Left lung (tissue), 10 donors: ENCODE results near the gene PLEKHM2. TPM values are rescaled to one million over a fixed set of nuclear protein-coding genes. Genes with fewer than 3 reads are reported as not detected.

ENCODE experiments used
- ATAC-seq: fragments of 200-7000 bp; cut with Tn5 transposase; one replicate; pipeline ENCODE4 v1.9.1; 2020; ENCODE audit warnings: moderate library complexity
- DNase-seq, 4 donors: peaks; one replicate each; pipeline ENCODE4 v3.0.0-alpha.2; 2013 to 2020
- H3K27ac ChIP-seq, 2 donors: fragments of 200-600 bp; sonication (generic) in 1 of 2; one replicate each; pipeline versions ENCODE4 v1.5.0 to v1.8.0; 2020 to 2021
- H3K27me3 ChIP-seq, 2 donors: fragments of 200-600 bp; sonication (generic) in 1 of 2; one replicate each; pipeline versions ENCODE4 v1.5.0 to v1.8.0; 2020 to 2021
- H3K36me3 ChIP-seq, 2 donors: fragments of 200-600 bp; sonication (generic) in 1 of 2; one replicate each; pipeline versions ENCODE4 v1.5.0 to v1.8.0; 2020 to 2021
- H3K4me1 ChIP-seq, 2 donors: fragments of 200-600 bp; one replicate each; pipeline ENCODE4 v1.8.0; 2021
- H3K4me3 ChIP-seq, 2 donors: fragments of 200-600 bp; sonication (generic) in 1 of 2; one replicate each; pipeline versions ENCODE4 v1.5.0 to v1.8.0; 2020 to 2021; ENCODE audit warnings: mild to moderate bottlenecking in 1 of 2
- H3K9me3 ChIP-seq, 2 donors: fragments of 200-600 bp; sonication (generic) in 1 of 2; one replicate each; pipeline versions ENCODE4 v1.5.0 to v1.8.0; 2020 to 2021
- CTCF ChIP-seq, 2 donors: fragments of 200-600 bp; sonication (generic) in 1 of 2; IDR thresholded peaks; one replicate each; pipeline versions ENCODE4 v1.5.0 to v1.8.0; 2021; ENCODE audit warnings: antibody characterized with exemption in 2 of 2
- intact Hi-C, 2 donors: fragments of 100-400 bp; cut with DNase I; formaldehyde crosslinking; loops; one replicate each; pipeline versions ENCODE4 v1.11.2 to v1.14.2; 2022
- polyA plus RNA-seq, 6 donors: library from polyadenylated mRNA; unstranded; fragments of 120-200 nt; gene quantifications; one replicate each; pipeline ENCODE4 v1.2.1, GENCODE V29; 2013; ENCODE audit not compliant: insufficient read length in 6 of 6
- total RNA-seq, 2 donors: library from RNA; stranded (reverse); fragmentation: NEBNext Ultra II Directional; extraction: Animal tissue kit (Norgen Biotek cat#: 25700); gene quantifications; one replicate each; pipeline ENCODE4 v1.2.1, GENCODE V29; 2021
- donor health status: DM: no; HTN: yes; CAD: no.
- donor health status: DM: no; HTN: no; CAD: no.

Gene PLEKHM2
- total and polyA plus RNA-seq, 8 donors = 51.5 to 86.8 (median 60.1) TPM

DNA sequence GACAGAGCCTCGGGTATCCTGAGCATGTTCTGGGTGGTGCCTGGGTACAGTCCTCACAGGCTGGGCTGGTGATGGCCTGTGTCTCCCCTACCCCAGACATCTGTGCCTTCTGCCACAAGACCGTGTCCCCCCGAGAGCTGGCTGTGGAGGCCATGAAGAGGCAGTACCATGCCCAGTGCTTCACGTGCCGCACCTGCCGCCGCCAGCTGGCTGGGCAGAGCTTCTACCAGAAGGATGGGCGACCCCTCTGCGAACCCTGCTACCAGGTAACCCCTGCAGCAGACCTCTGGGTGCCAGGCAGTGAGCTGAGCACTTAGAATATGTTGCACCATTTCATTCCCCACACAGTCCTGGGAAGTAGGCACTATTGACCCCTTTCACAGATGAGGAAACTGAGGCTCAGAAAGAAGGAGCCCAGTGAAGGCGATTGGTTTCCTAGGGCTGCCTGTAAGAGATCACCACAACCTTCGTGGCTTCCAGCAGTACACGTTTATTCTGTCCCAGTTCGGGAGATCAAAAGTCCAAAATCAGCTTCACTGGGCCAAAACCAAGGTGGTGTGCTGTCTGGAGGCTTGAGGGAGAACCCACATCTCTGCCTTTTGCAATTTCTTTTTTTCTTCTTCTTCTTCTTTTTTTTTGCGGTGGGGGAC lies 86.3 kb downstream of the PLEKHM2 start:
- no peak overlapping the region for H3K4me3 ChIP-seq
- no peak for TF ChIP-seq CTCF (IDR thresholded peaks at IDR 0.05)
- H3K4me1 ChIP-seq = no peaks in the 10 kb centered on the region
- ATAC-seq = no peak
- intact Hi-C loops = no loop called here
- no peaks in the 10 kb centered on the region for H3K27me3 ChIP-seq
- H3K9me3 ChIP-seq = no peaks in the 10 kb centered on the region
- H3K27ac ChIP-seq = no peak overlapping the region
- DNase-seq = no peak
- peaks cover 0 to 18% of the 10 kb centered on the region in 2 donors for H3K36me3 ChIP-seq

GRCh38 chr1:15771836-15772515 lies 87.9 kb downstream of the PLEKHM2 start:
- Histone ChIP-seq H3K27ac (no peak overlapping the region), H3K27me3 (no peaks in the 10 kb centered on the region), H3K36me3 (peaks cover 0 to 18% of the 10 kb centered on the region in 2 donors), H3K9me3 (no peaks in the 10 kb centered on the region), H3K4me3 (no peak overlapping the region), H3K4me1 (no peaks in the 10 kb centered on the region)
- DNase-seq (no peak), ATAC-seq (no peak)
- TF ChIP-seq CTCF (IDR thresholded peaks at IDR 0.05) = no peak
- intact Hi-C loops = no loop called here

GRCh38 chr1:15775706-15776105 lies 91.6 kb downstream of the PLEKHM2 start:
- Histone ChIP-seq H3K4me3 (no peak overlapping the region), H3K9me3 (no peaks in the 10 kb centered on the region), H3K4me1 (no peaks in the 10 kb centered on the region), H3K36me3 (peaks cover 0 to 11% of the 10 kb centered on the region in 2 donors), H3K27me3 (no peaks in the 10 kb centered on the region), H3K27ac (no peak overlapping the region)
- intact Hi-C loops = no loop called here
- DNase-seq = no peak
- TF ChIP-seq CTCF (IDR thresholded peaks at IDR 0.05) = no peak
- ATAC-seq = no peak

DNA sequence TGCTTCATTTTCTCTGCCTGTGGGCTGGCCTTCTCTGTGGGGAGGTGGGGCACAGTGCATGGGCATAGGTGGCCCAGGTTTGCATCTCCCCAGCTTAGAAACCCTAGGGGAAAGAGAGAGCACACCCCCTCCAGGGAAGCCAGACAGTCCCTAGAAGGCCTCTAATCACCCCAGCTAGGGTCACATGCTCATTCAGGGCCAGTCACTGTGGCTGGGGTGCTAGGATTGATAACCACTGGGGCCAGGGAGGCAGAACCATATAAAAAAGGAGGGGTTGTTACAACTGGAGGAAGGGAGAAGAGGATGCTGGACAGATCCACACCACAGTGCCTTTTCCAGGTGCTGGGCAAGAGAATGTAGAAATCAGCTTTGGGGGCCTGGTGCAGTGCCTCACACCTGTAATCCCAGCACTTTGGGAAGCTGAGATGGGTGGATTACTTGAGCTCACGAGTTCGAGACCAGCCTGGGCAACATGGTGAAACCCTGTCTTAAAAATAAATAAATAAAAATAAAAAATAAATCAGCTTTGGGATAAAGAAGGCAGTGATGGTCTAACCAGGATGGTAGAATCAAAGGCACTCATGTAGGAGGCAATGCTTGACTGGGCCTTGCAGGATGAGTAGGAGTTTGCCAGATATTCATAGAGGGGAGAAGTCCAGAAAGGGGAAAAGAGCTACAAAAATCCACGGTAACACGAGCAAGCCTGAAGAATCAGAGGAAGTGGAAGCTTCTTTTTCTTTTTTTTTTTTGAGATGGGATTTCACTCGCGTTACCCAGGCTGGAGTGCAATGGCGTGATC lies 94.0 kb downstream of the PLEKHM2 start:
- intact Hi-C loops = no loop called here
- ATAC-seq (no peak), DNase-seq (no peak)
- no peak for TF ChIP-seq CTCF (IDR thresholded peaks at IDR 0.05)
- no peak overlapping the region for H3K27ac ChIP-seq
- H3K36me3 ChIP-seq = no peaks in the 10 kb centered on the region
- H3K27me3 ChIP-seq = no peaks in the 10 kb centered on the region
- H3K4me3 ChIP-seq = no peak overlapping the region
- H3K9me3 ChIP-seq = no peaks in the 10 kb centered on the region
- H3K4me1 ChIP-seq = no peaks in the 10 kb centered on the region

Other genes starting within 250 kb of the PLEKHM2 start
- under 1 TPM in 1 of 2 donors, not detected in 1; 0.81 TPM for gene CTRC, start 245.9 kb upstream of the PLEKHM2 start, total RNA-seq
- under 1 TPM in 5 of 6 donors, not detected in 1; 0.07 to 0.33 (median 0.10) TPM for gene CTRC, start 245.9 kb upstream of the PLEKHM2 start, polyA plus RNA-seq
- not detected for gene CELA2A, start 227.6 kb upstream of the PLEKHM2 start, total RNA-seq
- under 1 TPM in 3 of 6 donors, not detected in 3; 0.34 to 0.53 (median 0.49) TPM for gene CELA2A, start 227.6 kb upstream of the PLEKHM2 start, polyA plus RNA-seq
- gene CELA2B, start 208.2 kb upstream of the PLEKHM2 start, total RNA-seq = under 1 TPM in 1 of 2 donors, not detected in 1; 0.63 TPM
- gene CELA2B, start 208.2 kb upstream of the PLEKHM2 start, polyA plus RNA-seq = 1 to 10 TPM in 3 of 6 donors, under 1 TPM in 3; 0.66 to 1.7 (median 1.1) TPM
- gene CASP9, start 160.1 kb upstream of the PLEKHM2 start, total RNA-seq = 10 to 100 TPM in 1 of 2 donors, 1 to 10 TPM in 1; 9.8 to 12.0 TPM
- gene CASP9, start 160.1 kb upstream of the PLEKHM2 start, polyA plus RNA-seq = 10 to 100 TPM; 15.3 to 22.5 (median 19.6) TPM
- gene DNAJC16, start 157.5 kb upstream of the PLEKHM2 start, total RNA-seq = 10 to 100 TPM; 24.3 to 26.3 TPM
- gene DNAJC16, start 157.5 kb upstream of the PLEKHM2 start, polyA plus RNA-seq = 10 to 100 TPM; 15.9 to 21.3 (median 18.7) TPM
- 1 to 10 TPM in 1 of 2 donors, under 1 TPM in 1; 0.35 to 1.1 TPM for gene AGMAT, start 99.3 kb upstream of the PLEKHM2 start, total RNA-seq
- 1 to 10 TPM in 1 of 6 donors, under 1 TPM in 5; 0.43 to 1.1 (median 0.72) TPM for gene AGMAT, start 99.3 kb upstream of the PLEKHM2 start, polyA plus RNA-seq
- gene DDI2, start 66.9 kb upstream of the PLEKHM2 start, total RNA-seq = 10 to 100 TPM; 24.3 to 37.7 TPM
- 10 to 100 TPM; 20.4 to 26.1 (median 22.4) TPM for gene DDI2, start 66.9 kb upstream of the PLEKHM2 start, polyA plus RNA-seq
- gene SLC25A34, start 51.9 kb downstream of the PLEKHM2 start, total RNA-seq = 1 to 10 TPM; 1.4 to 2.6 TPM
- 1 to 10 TPM; 3.4 to 6.2 (median 4.4) TPM for gene SLC25A34, start 51.9 kb downstream of the PLEKHM2 start, polyA plus RNA-seq
- not detected for gene TMEM82, start 58.2 kb downstream of the PLEKHM2 start, total RNA-seq
- under 1 TPM in 2 of 6 donors, not detected in 4; 0.14 to 0.15 TPM for gene TMEM82, start 58.2 kb downstream of the PLEKHM2 start, polyA plus RNA-seq
- gene FBLIM1, start 74.5 kb downstream of the PLEKHM2 start, total RNA-seq = 10 to 100 TPM; 52.3 to 57.1 TPM
- 10 to 100 TPM; 57.3 to 90.0 (median 76.3) TPM for gene FBLIM1, start 74.5 kb downstream of the PLEKHM2 start, polyA plus RNA-seq
- 1 to 10 TPM; 1.2 TPM for gene UQCRHL, start 123.3 kb downstream of the PLEKHM2 start, total RNA-seq
- gene UQCRHL, start 123.3 kb downstream of the PLEKHM2 start, polyA plus RNA-seq = 1 to 10 TPM; 2.1 to 3.2 (median 2.5) TPM
- gene SPEN, start 163.4 kb downstream of the PLEKHM2 start, total RNA-seq = 10 to 100 TPM; 37.2 to 54.1 TPM
- 10 to 100 TPM; 61.4 to 71.4 (median 64.6) TPM for gene SPEN, start 163.4 kb downstream of the PLEKHM2 start, polyA plus RNA-seq